ENCODE results near the gene A2M. TPM values are rescaled to one million over a fixed set of nuclear protein-coding genes. Genes with fewer than 3 reads are reported as not detected.

Gene A2M
- total RNA-seq, 4 donors from 2014 or later = 47.6 to 84.4 (median 54.8) TPM

- WGBS = 97% methylated on average over 1 of the region's 1 CpG
- H3K4me1 ChIP-seq = peaks cover 15% of the 10 kb centered on the region
- no peaks in the 10 kb centered on the region for H3K27me3 ChIP-seq
- no peak overlapping the region for H3K27ac ChIP-seq
- H3K36me3 ChIP-seq = peaks cover 9% of the 10 kb centered on the region
- DNase-seq (ENCODE audit: low spot score in 2 of 2) = no peak
- TF ChIP-seq POLR2AphosphoS5 (IDR thresholded peaks at IDR 0.05) (no peak), POLR2A (IDR thresholded peaks at IDR 0.05) (no peak), EP300 (IDR thresholded peaks at IDR 0.05) (no peak)
- TF ChIP-seq, protein P1, sequence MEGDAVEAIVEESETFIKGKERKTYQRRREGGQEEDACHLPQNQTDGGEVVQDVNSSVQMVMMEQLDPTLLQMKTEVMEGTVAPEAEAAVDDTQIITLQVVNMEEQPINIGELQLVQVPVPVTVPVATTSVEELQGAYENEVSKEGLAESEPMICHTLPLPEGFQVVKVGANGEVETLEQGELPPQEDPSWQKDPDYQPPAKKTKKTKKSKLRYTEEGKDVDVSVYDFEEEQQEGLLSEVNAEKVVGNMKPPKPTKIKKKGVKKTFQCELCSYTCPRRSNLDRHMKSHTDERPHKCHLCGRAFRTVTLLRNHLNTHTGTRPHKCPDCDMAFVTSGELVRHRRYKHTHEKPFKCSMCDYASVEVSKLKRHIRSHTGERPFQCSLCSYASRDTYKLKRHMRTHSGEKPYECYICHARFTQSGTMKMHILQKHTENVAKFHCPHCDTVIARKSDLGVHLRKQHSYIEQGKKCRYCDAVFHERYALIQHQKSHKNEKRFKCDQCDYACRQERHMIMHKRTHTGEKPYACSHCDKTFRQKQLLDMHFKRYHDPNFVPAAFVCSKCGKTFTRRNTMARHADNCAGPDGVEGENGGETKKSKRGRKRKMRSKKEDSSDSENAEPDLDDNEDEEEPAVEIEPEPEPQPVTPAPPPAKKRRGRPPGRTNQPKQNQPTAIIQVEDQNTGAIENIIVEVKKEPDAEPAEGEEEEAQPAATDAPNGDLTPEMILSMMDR (IDR thresholded peaks at IDR 0.05) = no peak
- no peaks in the 10 kb centered on the region for H3K9me3 ChIP-seq
- no peak overlapping the region for H3K4me3 ChIP-seq
Measured at GRCh38 chr12:9068086-9068485, 47.6 kb downstream of the A2M start.

GRCh38 chr12:9066755-9067423 is 48.8 kb downstream of the A2M start:
- H3K36me3 ChIP-seq = peaks cover 4% of the 10 kb centered on the region
- no peaks in the 10 kb centered on the region for H3K27me3 ChIP-seq
- H3K4me3 ChIP-seq = no peak overlapping the region
- TF ChIP-seq EP300 (IDR thresholded peaks at IDR 0.05) (no peak), POLR2A (IDR thresholded peaks at IDR 0.05) (no peak), POLR2AphosphoS5 (IDR thresholded peaks at IDR 0.05) (no peak)
- TF ChIP-seq, protein P1 (IDR thresholded peaks at IDR 0.05) = no peak
- WGBS = 50% methylated on average over 3 of the region's 3 CpGs
- no peaks in the 10 kb centered on the region for H3K9me3 ChIP-seq
- peaks cover 15% of the 10 kb centered on the region for H3K4me1 ChIP-seq
- DNase-seq (ENCODE audit: low spot score in 2 of 2) = no peak
- H3K27ac ChIP-seq = no peak overlapping the region

GRCh38 chr12:9066183-9066623 is 49.5 kb downstream of the A2M start:
- 87% methylated on average over 4 of the region's 9 CpGs for WGBS
- TF ChIP-seq, protein P1 (IDR thresholded peaks at IDR 0.05) = no peak
- TF ChIP-seq POLR2A (IDR thresholded peaks at IDR 0.05) = no peak
- TF ChIP-seq POLR2AphosphoS5 (IDR thresholded peaks at IDR 0.05) = no peak
- TF ChIP-seq EP300 (IDR thresholded peaks at IDR 0.05) = no peak
- H3K4me1 ChIP-seq = peaks cover 15% of the 10 kb centered on the region
- H3K36me3 ChIP-seq = peaks cover 4% of the 10 kb centered on the region
- H3K27ac ChIP-seq = no peak overlapping the region
- no peak for DNase-seq (ENCODE audit: low spot score in 2 of 2)
- H3K27me3 ChIP-seq = no peaks in the 10 kb centered on the region
- no peak overlapping the region for H3K4me3 ChIP-seq
- no peaks in the 10 kb centered on the region for H3K9me3 ChIP-seq

DNA sequence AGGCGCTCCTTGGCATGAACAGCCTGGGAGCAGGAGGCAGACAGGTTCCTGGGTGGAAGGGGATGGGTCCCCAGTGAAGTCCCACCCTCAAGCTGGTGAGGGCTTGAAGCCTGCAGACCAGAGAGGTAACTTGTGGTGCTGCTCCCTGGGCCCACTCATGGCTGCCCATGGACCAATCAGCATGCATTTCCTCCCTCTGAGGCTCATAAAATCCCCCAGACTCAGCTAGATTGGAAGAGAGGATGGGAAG is 50.2 kb downstream of the A2M start:
- no peak for TF ChIP-seq POLR2AphosphoS5 (IDR thresholded peaks at IDR 0.05)
- TF ChIP-seq, protein P1 (IDR thresholded peaks at IDR 0.05) = no peak
- TF ChIP-seq POLR2A (IDR thresholded peaks at IDR 0.05) = no peak
- TF ChIP-seq EP300 (IDR thresholded peaks at IDR 0.05) = no peak
- Histone ChIP-seq H3K27me3 (no peaks in the 10 kb centered on the region), H3K4me1 (peaks cover 15% of the 10 kb centered on the region), H3K4me3 (peak overlapping the region; percentile 88), H3K27ac (peak overlapping the region; percentile 96), H3K36me3 (peaks cover 2% of the 10 kb centered on the region), H3K9me3 (no peaks in the 10 kb centered on the region)
- WGBS = 73% methylated on average over 1 of the region's 1 CpG
- DNase-seq (ENCODE audit: low spot score in 2 of 2) = no peak

GRCh38 chr12:9064815-9065606 is 50.7 kb downstream of the A2M start:
- H3K27me3 ChIP-seq = no peaks in the 10 kb centered on the region
- no peaks in the 10 kb centered on the region for H3K36me3 ChIP-seq
- H3K27ac ChIP-seq = peak overlapping the region; percentile 96
- H3K9me3 ChIP-seq = no peaks in the 10 kb centered on the region
- peak in 1 of 3 donors; percentile 10 for TF ChIP-seq POLR2AphosphoS5 (IDR thresholded peaks at IDR 0.05)
- no peak for TF ChIP-seq EP300 (IDR thresholded peaks at IDR 0.05)
- peak in 1 of 2 donors; percentile 50 for TF ChIP-seq POLR2A (IDR thresholded peaks at IDR 0.05)
- peak overlapping the region; percentile 88 for H3K4me3 ChIP-seq
- WGBS = 54% methylated on average over 12 of the region's 45 CpGs
- DNase-seq (ENCODE audit: low spot score in 2 of 2) = peak; percentile 81 to 86
- peaks cover 15% of the 10 kb centered on the region for H3K4me1 ChIP-seq

Data from suprapubic skin (tissue), 4 donors.